ENCODE measurements around the gene ATXN7.

- no peak for TF ChIP-seq CTCF (conservative IDR thresholded peaks at IDR 0.05 in 1 of 2, IDR thresholded peaks at IDR 0.05 in 1 of 2; ENCODE audit: low read depth in 1 of 2, low read length in 2 of 2)
- TF ChIP-seq EZH2 (IDR thresholded peaks at IDR 0.05; ENCODE audit: low read length, missing control alignments): no peak
These were observed 64.0 kb downstream of the ATXN7 start for GRCh38 chr3:63927422-63928280.

All from fibroblast of lung (primary cell).